AG08395 (cell line): ENCODE results near the gene RHPN2.
"Not testable (repeated sequence)": the region's sequence is repeated elsewhere in the genome, so short reads cannot be mapped to it uniquely, and the experiment has no call there.

Source experiments
- DNase-seq: peaks from one replicate; pipeline ENCODE4 v3.0.0; 2012; ENCODE audit warnings: mixed read lengths, low spot score

Gene RHPN2

GRCh38 chr19:33026602-33027001 lies 38.1 kb downstream of the RHPN2 start:
- not testable (repeated sequence) for DNase-seq

GRCh38 chr19:33025468-33026238 lies 39.0 kb downstream of the RHPN2 start:
- not testable (repeated sequence) for DNase-seq

GRCh38 chr19:33024398-33024797 lies 40.3 kb downstream of the RHPN2 start:
- DNase-seq, result no peak

GRCh38 chr19:33022472-33023116 lies 42.1 kb downstream of the RHPN2 start:
- no peak for DNase-seq

- not testable (repeated sequence) for DNase-seq
These were observed 53.8 kb downstream of the RHPN2 start for GRCh38 chr19:33010891-33011290.

GRCh38 chr19:33008738-33009137 lies 56.0 kb downstream of the RHPN2 start:
- no peak for DNase-seq

GRCh38 chr19:33005440-33005839 lies 59.2 kb downstream of the RHPN2 start:
- no peak for DNase-seq

- DNase-seq, result not testable (repeated sequence)
These were observed 61.2 kb downstream of the RHPN2 start for GRCh38 chr19:33003424-33004024.

GRCh38 chr19:33002126-33002865 lies 62.4 kb downstream of the RHPN2 start:
- DNase-seq, result not testable (repeated sequence)

- DNase-seq, result no peak
These were observed 63.8 kb downstream of the RHPN2 start for GRCh38 chr19:33000910-33001309.

- DNase-seq, result no peak
These were observed 64.2 kb downstream of the RHPN2 start for GRCh38 chr19:33000510-33000909.

- no peak for DNase-seq
These were observed 66.0 kb downstream of the RHPN2 start for GRCh38 chr19:32998722-32999121.

- DNase-seq, result no peak
These were observed 66.9 kb downstream of the RHPN2 start for GRCh38 chr19:32997716-32998355.

- not testable (repeated sequence) for DNase-seq
These were observed 67.6 kb downstream of the RHPN2 start for GRCh38 chr19:32997061-32997464.

GRCh38 chr19:32995966-32996365 lies 68.7 kb downstream of the RHPN2 start:
- DNase-seq, result not testable (repeated sequence)

- no peak for DNase-seq
These were observed 76.0 kb downstream of the RHPN2 start for GRCh38 chr19:32988724-32989123.

GRCh38 chr19:32988254-32988653 lies 76.4 kb downstream of the RHPN2 start:
- not testable (repeated sequence) for DNase-seq

- DNase-seq, result not testable (repeated sequence)
These were observed 82.2 kb downstream of the RHPN2 start for GRCh38 chr19:32982488-32982887.

- DNase-seq, result not testable (repeated sequence)
These were observed 84.9 kb downstream of the RHPN2 start for GRCh38 chr19:32979807-32980206.

GRCh38 chr19:32977813-32978212 lies 86.9 kb downstream of the RHPN2 start:
- not testable (repeated sequence) for DNase-seq

- DNase-seq, result no peak
These were observed 87.4 kb downstream of the RHPN2 start for GRCh38 chr19:32977280-32977679.
